ENCODE data around the gene CDKN2AIPNL. TPM values are rescaled to one million over a fixed set of nuclear protein-coding genes. Genes with fewer than 3 reads are reported as not detected.

Gene CDKN2AIPNL
- total RNA-seq, 1 experiment from 2014 or later = 38.2 TPM

GRCh38 chr5:134446938-134447337 is 35.3 kb upstream of the CDKN2AIPNL start:
- Histone ChIP-seq H3K4me1 (ENCODE audit: insufficient read depth, low read length) (peaks cover 6% of the 10 kb centered on the region), H3K9me2 (replicated peaks; ENCODE audit: low read length) (no peaks in the 10 kb centered on the region), H3K79me2 (ENCODE audit: low read length) (no peaks in the 10 kb centered on the region), H3F3A (ENCODE audit: low read length, unreplicated experiment) (no peaks in the 10 kb centered on the region), H3K27ac (ENCODE audit: low read length) (no peak overlapping the region), H3K36me3 (ENCODE audit: low read depth, low read length) (no peaks in the 10 kb centered on the region), H4K20me1 (ENCODE audit: low read length) (no peaks in the 10 kb centered on the region), H3K4me2 (ENCODE audit: low read length) (no peak overlapping the region), H3K9me3 (ENCODE audit: low read length) (no peaks in the 10 kb centered on the region), H3K9ac (ENCODE audit: low read length) (no peak overlapping the region), H3K27me3 (ENCODE audit: low read length) (no peaks in the 10 kb centered on the region), H2AFZ (ENCODE audit: low read length) (no peak overlapping the region), H3K4me3 (ENCODE audit: low read length) (no peak overlapping the region)
- intact Hi-C loops (cut with micrococcal nuclease) = no loop called here
- no TSS peak for BruUV-seq (replicated peaks)
- CTCF ChIA-PET = no interaction called here
- POLR2A ChIA-PET (ENCODE audit: unreplicated experiment) = no interaction called here
- TF ChIP-seq EZH2 (IDR thresholded peaks at IDR 0.05; ENCODE audit: low read length, unreplicated experiment) (no peak), EZH2phosphoT487 (IDR thresholded peaks at IDR 0.05; ENCODE audit: borderline replicate concordance, low read length) (no peak), CTCF (conservative IDR thresholded peaks at IDR 0.05; ENCODE audit: low read depth, low read length) (no peak)
- DNase-seq (no peak), ATAC-seq (no peak)

DNA sequence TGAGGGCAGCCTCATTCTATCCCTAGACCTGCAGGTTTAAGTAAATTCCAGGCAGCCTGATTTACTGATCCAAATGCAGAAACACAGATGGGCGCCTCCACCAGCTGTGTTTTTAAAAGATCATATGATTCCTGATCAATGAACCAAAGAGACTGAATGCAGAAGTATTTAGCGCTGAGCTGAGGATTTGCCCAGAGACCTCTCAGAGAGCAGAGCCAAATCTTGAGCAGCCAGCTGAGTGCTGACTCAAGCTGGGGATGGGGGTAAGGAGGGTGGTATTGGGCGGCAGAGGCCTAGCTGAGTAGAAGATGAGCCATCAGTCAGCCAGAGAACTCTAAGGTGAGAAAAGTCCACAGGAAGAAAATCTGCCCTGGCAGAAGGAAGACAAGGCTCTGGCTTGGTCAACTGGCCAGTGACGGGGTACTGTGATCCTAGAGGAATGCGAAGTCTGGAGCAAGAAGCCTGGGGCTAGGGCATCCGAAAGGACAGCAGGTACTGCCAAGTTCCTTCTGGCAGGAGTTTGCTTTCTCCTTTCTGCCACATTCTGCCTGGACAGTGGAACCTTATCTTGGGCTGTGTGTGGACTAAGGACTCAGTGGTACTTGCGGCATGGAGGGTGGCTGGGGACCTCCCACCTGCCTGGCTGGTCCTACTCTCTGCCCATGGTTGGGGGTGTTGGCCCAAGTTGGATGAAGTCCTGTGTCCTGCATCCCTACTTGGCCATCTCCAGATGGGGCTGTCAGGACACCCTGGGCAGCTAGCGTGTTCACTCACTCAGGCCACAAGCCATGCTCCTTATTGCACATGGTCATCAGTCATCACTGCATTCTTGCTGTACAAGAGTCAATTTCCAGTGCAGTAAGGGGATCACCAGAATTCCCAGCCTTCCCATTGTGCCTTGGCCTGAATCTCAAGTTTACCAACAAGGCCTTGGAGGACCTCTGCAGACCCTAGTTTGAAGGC is 34.5 kb upstream of the CDKN2AIPNL start:
- Histone ChIP-seq H3K27ac (ENCODE audit: low read length) (no peak overlapping the region), H3K4me1 (ENCODE audit: insufficient read depth, low read length) (no peaks in the 10 kb centered on the region), H3K9me2 (replicated peaks; ENCODE audit: low read length) (no peaks in the 10 kb centered on the region), H3K4me3 (ENCODE audit: low read length) (no peak overlapping the region), H3K4me2 (ENCODE audit: low read length) (no peak overlapping the region), H4K20me1 (ENCODE audit: low read length) (no peaks in the 10 kb centered on the region), H3K27me3 (ENCODE audit: low read length) (no peaks in the 10 kb centered on the region), H3K79me2 (ENCODE audit: low read length) (no peaks in the 10 kb centered on the region), H3K36me3 (ENCODE audit: low read depth, low read length) (no peaks in the 10 kb centered on the region), H3F3A (ENCODE audit: low read length, unreplicated experiment) (no peaks in the 10 kb centered on the region), H3K9me3 (ENCODE audit: low read length) (no peaks in the 10 kb centered on the region), H3K9ac (ENCODE audit: low read length) (no peak overlapping the region), H2AFZ (ENCODE audit: low read length) (no peak overlapping the region)
- TF ChIP-seq EZH2phosphoT487 (IDR thresholded peaks at IDR 0.05; ENCODE audit: borderline replicate concordance, low read length) = no peak
- no peak for TF ChIP-seq CTCF (conservative IDR thresholded peaks at IDR 0.05; ENCODE audit: low read depth, low read length)
- no peak for TF ChIP-seq EZH2 (IDR thresholded peaks at IDR 0.05; ENCODE audit: low read length, unreplicated experiment)
- ATAC-seq (no peak), DNase-seq (no peak)
- CTCF ChIA-PET = no interaction called here
- BruUV-seq (replicated peaks) = no TSS peak
- intact Hi-C loops (cut with micrococcal nuclease) = no loop called here
- POLR2A ChIA-PET (ENCODE audit: unreplicated experiment) = interaction anchor here (0.6 kb wide), 1 partner anchor 35 kb away, joined by 3 read pairs; the partner anchor contains the start of gene CDKN2AIPNL

All from PC-3 (cell line).